Measurements from ENCODE around the gene GADD45G.

The GADD45G gene

DNA sequence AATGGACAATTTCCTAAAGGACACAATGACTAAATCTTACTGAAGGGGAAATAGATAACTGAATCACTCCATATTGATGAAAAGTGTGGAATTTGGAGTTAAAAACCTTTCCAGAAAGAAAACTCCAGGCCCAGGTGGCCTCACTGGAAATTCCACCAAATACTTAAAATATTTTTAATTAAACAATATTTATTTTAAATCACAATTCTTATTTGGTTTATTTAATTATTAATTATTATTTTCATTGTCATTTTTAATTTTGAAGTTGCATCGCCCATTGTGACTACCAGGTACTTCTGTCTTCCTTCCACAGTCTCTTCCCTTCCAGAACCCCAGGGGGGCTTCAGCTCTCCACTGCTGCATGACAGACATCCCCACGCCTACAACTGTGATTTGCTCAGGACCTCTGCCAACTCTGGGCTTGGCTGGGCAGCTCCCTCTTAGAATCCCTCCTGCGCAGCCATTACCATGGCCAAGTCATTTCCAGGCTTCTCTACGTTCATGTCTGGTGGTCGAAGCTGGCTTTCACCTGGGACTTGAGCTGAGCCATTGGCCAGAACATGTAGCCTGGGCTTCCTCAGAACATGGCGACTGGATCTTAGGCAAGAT, 16.4 kb upstream of the GADD45G start:
- Mint-ChIP-seq H3K27me3 (peaks cover 1% of the 10 kb centered on the region), H3K27ac (no peak overlapping the region), H3K4me1 (no peaks in the 10 kb centered on the region), H3K36me3 (peaks cover 2% of the 10 kb centered on the region), H3K9me3 (peaks cover 5% of the 10 kb centered on the region), H3K4me3 (no peak overlapping the region)

DNA sequence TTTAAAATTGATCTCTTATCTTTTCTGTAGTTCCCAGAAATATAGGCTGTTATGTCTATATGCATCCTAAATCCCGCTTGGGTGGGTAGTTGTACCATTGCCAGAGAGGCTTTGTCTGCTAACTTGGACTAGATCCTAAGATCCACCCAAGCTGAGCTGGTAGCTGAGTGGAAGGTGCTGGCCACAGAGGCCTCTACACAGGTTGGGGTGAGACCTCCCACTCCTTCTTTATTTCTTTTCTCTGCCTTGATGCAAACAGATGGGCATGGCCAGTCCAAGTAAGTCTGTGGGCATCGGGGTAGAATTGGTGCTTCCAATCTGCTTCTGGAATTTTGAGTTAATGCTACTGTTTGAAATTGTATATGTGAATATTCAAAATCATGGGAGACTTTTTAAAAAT, 14.4 kb upstream of the GADD45G start:
- H3K4me1 Mint-ChIP-seq, result peaks cover 3% of the 10 kb centered on the region
- H3K27me3 Mint-ChIP-seq, result peaks cover 1% of the 10 kb centered on the region
- H3K4me3 Mint-ChIP-seq, result no peak overlapping the region
- H3K27ac Mint-ChIP-seq, result no peak overlapping the region
- H3K9me3 Mint-ChIP-seq, result no peaks in the 10 kb centered on the region
- H3K36me3 Mint-ChIP-seq, result no peaks in the 10 kb centered on the region

DNA sequence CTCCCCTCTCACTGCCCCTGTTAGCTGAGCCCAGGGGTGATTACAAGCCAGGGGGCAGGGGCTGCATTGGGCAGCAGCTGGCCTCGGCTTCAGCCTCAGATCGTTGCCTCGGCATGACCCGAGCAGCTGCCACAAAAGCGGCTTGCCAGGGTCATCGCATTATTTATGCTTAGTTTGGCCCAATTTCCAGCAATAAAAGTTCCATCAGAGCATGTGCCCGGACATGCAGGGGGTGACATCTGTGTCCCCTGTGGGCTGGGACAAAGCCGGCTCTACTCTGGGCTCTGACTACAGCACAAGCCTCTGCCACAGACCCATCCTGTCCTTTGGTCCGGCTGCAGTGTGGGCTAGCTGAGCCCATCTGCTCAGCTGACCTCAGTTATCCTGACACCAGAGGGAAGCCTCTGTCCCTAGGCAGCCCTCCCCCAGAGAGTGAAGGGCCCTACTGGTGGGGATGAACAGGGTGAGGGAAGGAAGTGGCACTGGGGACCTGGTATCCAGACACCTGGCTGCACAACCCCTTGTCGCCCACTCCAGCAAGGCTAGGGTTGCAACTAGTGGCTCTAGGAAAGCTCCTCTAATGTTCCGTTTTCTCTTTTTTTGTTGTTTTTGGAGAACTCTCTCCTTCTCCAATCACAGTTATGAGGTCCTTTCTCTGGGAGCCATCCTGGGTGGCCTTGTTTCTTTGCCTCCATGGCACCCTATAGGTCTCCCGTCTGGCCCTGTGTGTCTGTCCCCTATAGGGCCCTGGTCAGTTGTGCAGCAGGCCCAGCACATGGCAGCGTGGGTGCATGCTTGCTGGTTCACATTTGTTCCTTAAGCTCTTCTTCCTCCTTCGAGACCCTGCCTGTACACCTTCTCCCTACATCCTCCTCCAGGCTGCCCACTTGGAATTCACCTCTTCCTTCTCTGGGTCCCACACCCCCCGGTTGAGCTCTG, 13.3 kb upstream of the GADD45G start:
- Mint-ChIP-seq H3K4me3 (no peak overlapping the region), H3K36me3 (no peaks in the 10 kb centered on the region), H3K4me1 (peaks cover 3% of the 10 kb centered on the region), H3K27ac (no peak overlapping the region), H3K27me3 (peaks cover 1% of the 10 kb centered on the region), H3K9me3 (no peaks in the 10 kb centered on the region)

- no peak overlapping the region for H3K27ac Mint-ChIP-seq
- peaks cover 3% of the 10 kb centered on the region for H3K4me1 Mint-ChIP-seq
- H3K36me3 Mint-ChIP-seq, result no peaks in the 10 kb centered on the region
- no peaks in the 10 kb centered on the region for H3K9me3 Mint-ChIP-seq
- peaks cover 1% of the 10 kb centered on the region for H3K27me3 Mint-ChIP-seq
- no peak overlapping the region for H3K4me3 Mint-ChIP-seq
These were observed 12.5 kb upstream of the GADD45G start for GRCh38 chr9:89592213-89592815.

DNA sequence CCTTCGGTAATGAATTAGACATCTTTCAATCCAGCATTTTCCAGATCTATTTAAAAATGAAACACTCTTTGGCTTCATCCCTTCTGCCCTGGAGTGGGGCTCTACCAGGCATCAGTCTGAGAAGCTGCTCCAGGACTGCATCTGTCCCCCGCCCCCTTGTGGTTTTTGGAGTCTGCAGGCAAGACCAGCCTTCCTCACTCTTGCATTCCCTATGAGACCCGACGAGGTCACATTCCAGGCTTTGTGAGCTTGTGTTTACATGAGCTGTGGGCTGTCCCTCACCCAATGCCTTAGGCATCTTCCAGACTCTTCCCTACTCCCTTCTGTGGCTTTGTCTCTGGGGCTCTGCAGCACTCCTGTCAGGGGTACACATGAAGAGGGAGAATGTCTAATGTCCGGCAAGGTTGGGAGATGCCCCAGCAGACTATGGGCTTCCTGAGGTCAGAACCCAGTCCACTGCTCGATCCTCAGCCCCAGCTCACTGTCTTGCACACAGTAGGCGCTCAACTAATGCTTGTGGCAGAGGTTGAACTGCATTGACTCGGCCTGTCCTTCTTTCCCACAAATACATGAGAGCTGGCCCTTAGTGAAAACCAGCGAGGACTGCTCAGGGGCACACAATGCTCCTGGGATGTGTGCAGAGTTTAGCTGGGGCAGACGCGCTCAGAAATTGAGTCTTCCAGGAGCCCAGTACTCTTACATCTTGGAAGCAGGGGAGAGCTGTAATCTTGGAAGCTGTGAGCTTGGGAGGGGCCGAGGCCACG, 11.7 kb upstream of the GADD45G start:
- H3K27ac Mint-ChIP-seq, result no peak overlapping the region
- no peak overlapping the region for H3K4me3 Mint-ChIP-seq
- H3K36me3 Mint-ChIP-seq, result no peaks in the 10 kb centered on the region
- peaks cover 3% of the 10 kb centered on the region for H3K4me1 Mint-ChIP-seq
- no peaks in the 10 kb centered on the region for H3K9me3 Mint-ChIP-seq
- peaks cover 1% of the 10 kb centered on the region for H3K27me3 Mint-ChIP-seq

- Mint-ChIP-seq H3K27me3 (peaks cover 1% of the 10 kb centered on the region), H3K9me3 (no peaks in the 10 kb centered on the region), H3K27ac (peak overlapping the region; percentile 26), H3K4me1 (peaks cover 3% of the 10 kb centered on the region), H3K36me3 (no peaks in the 10 kb centered on the region), H3K4me3 (no peak overlapping the region)
These were observed 10.9 kb upstream of the GADD45G start for GRCh38 chr9:89593727-89594427.

- H3K36me3 Mint-ChIP-seq, result no peaks in the 10 kb centered on the region
- no peak overlapping the region for H3K4me3 Mint-ChIP-seq
- H3K4me1 Mint-ChIP-seq, result peaks cover 3% of the 10 kb centered on the region
- H3K27me3 Mint-ChIP-seq, result peaks cover 1% of the 10 kb centered on the region
- H3K27ac Mint-ChIP-seq, result no peak overlapping the region
- H3K9me3 Mint-ChIP-seq, result no peaks in the 10 kb centered on the region
These were observed 9.8 kb upstream of the GADD45G start for GRCh38 chr9:89594811-89595550.

GRCh38 chr9:89595646-89596045, 9.2 kb upstream of the GADD45G start:
- H3K4me3 Mint-ChIP-seq, result no peak overlapping the region
- H3K4me1 Mint-ChIP-seq, result peaks cover 3% of the 10 kb centered on the region

GRCh38 chr9:89596937-89597555, 7.8 kb upstream of the GADD45G start:
- Mint-ChIP-seq H3K4me3 (no peak overlapping the region), H3K36me3 (no peaks in the 10 kb centered on the region), H3K4me1 (peaks cover 3% of the 10 kb centered on the region), H3K27me3 (peaks cover 1% of the 10 kb centered on the region), H3K27ac (no peak overlapping the region), H3K9me3 (no peaks in the 10 kb centered on the region)

More at GRCh38 chr9:89595646-89596045, 9.2 kb upstream of the GADD45G start:
- Mint-ChIP-seq H3K36me3 (no peaks in the 10 kb centered on the region), H3K27ac (no peak overlapping the region), H3K9me3 (no peaks in the 10 kb centered on the region), H3K27me3 (peaks cover 1% of the 10 kb centered on the region)

DNA sequence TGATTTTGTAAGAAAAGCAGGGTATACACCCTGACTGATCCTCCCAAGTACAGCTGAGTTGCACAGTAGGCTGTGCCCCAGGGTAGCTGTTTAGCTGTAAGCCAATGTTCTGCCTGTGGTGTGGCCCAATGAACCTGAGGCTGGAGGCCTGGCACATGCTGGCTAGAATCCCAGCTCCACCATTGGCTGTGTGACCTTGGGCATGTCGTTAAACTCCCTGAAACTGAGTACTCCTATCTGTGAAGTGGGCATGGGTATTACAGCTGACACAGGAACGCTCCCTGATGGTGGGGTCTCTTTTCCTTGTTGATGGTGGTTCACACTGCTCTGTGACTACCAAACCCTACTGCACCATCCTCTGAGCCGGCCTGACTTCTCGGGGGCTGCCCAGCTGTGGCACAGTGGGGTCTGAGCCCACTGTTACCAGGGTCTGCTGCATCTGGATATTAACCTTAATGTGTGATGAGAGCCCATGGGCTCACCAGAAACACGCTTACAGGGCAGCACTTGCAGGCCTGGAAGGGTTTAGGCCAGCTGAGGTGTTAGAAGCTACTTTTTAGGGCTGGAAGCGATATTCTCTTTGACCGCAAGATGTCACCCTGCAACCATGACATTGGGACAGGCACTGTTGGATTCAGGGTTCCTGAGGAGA, 7.0 kb upstream of the GADD45G start:
- Mint-ChIP-seq H3K36me3 (no peaks in the 10 kb centered on the region), H3K27me3 (peaks cover 1% of the 10 kb centered on the region), H3K4me1 (peaks cover 3% of the 10 kb centered on the region), H3K27ac (no peak overlapping the region), H3K9me3 (no peaks in the 10 kb centered on the region), H3K4me3 (no peak overlapping the region)

DNA sequence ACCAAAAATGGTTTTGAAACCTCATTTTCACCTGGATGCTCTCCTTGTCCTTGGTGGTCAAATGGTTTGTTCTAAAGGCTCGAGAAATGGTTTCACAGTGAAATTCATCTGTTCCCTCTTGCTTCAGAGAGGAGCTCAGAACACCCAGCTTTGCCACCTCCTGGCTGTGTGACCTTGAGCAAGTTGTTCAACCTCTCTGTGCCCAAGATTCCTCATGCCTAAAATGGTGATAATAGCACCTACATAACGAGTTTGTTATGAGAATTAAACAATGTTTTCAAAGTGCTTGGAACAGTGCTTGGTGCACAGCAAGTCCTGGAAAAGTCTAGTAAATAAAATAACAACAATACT, 6.5 kb upstream of the GADD45G start:
- no peaks in the 10 kb centered on the region for H3K36me3 Mint-ChIP-seq
- peaks cover 7% of the 10 kb centered on the region for H3K4me1 Mint-ChIP-seq
- no peak overlapping the region for H3K4me3 Mint-ChIP-seq
- H3K9me3 Mint-ChIP-seq, result no peaks in the 10 kb centered on the region
- no peak overlapping the region for H3K27ac Mint-ChIP-seq
- no peaks in the 10 kb centered on the region for H3K27me3 Mint-ChIP-seq

DNA sequence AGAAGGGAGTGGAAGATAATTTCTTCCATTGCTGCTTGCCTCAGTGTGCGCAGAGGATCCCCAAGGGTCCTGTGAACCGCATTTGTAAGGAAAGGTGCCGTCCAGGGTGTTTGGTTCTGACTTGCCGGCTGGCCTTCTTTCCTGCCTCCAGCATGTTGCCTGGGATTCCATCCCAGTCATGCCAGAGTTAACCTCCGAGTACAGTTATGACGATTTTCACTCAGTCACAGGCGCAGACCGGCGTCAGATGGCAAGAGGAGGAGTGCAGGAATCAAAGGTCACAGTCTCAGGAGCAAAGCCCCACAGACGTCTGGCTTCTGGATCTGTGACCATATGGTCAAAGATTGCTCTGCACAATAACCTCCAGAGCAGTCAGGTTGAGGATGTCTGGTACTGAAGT, 5.9 kb upstream of the GADD45G start:
- Mint-ChIP-seq H3K9me3 (no peaks in the 10 kb centered on the region), H3K27me3 (no peaks in the 10 kb centered on the region), H3K4me3 (no peak overlapping the region), H3K4me1 (peaks cover 7% of the 10 kb centered on the region), H3K27ac (no peak overlapping the region), H3K36me3 (no peaks in the 10 kb centered on the region)

DNA sequence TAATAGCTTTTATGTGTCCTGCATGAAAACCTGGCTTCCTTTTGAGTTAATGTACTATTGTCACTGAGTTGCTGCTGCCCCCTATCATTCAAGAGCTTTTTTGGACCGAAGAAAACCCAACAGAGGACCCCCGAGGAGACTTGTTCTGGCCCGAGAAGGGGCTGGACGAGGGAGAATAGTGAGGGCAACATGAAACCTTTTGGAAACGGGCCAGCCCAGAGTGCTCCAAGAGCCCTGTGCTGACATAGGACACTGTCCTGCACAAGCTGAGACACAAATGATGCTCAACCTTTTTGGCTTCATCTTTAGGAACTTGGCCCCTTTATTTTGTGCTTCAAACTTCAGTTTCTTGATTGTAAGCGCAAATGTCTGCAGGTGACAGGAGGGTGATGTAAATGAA, 4.0 kb upstream of the GADD45G start:
- Mint-ChIP-seq H3K4me1 (peaks cover 15% of the 10 kb centered on the region), H3K4me3 (no peak overlapping the region), H3K27ac (no peak overlapping the region), H3K36me3 (no peaks in the 10 kb centered on the region), H3K27me3 (peaks cover 1% of the 10 kb centered on the region), H3K9me3 (no peaks in the 10 kb centered on the region)

- Mint-ChIP-seq H3K9me3 (no peaks in the 10 kb centered on the region), H3K4me1 (peaks cover 17% of the 10 kb centered on the region), H3K27ac (no peak overlapping the region), H3K4me3 (no peak overlapping the region), H3K36me3 (no peaks in the 10 kb centered on the region), H3K27me3 (peaks cover 1% of the 10 kb centered on the region)
These were observed 3.5 kb upstream of the GADD45G start for GRCh38 chr9:89601306-89601705.

All from activated naive CD4-positive, alpha-beta T cell treated with anti-CD3 and anti-CD28 coated beads, Interleukin-2, amount 50 U/mL, for 24 hours (primary cell).